Esophagus squamous epithelium (tissue), 5 donors: ENCODE data around the gene PTGER2. TPM values are rescaled to one million over a fixed set of nuclear protein-coding genes. Genes with fewer than 3 reads are reported as not detected.
A peak's percentile ranks its signal among the peaks of the same experiment; 100 is the strongest.

Experiments used
- DNase-seq: peaks from one replicate; lab custom pipeline; 2025; lab: John Stamatoyannopoulos, UW
- H3K27ac ChIP-seq, 4 donors: fragments of 200-600 bp; sonication (generic); one replicate each; pipeline ENCODE4 v1.5.1; 2016 to 2019; ENCODE audit warnings: mild to moderate bottlenecking in 1 of 4
- H3K27me3 ChIP-seq, 4 donors: fragments of 200-600 bp; sonication (generic); 1 replicate in 3 of 4; 2 replicates in 1 of 4; pipeline versions ENCODE4 v1.5.1 to v1.6.0; 2017 to 2021; ENCODE audit warnings: antibody characterized with exemption in 1 of 4
- H3K36me3 ChIP-seq, 3 donors: fragments of 200-600 bp; sonication (generic); one replicate each; pipeline ENCODE4 v1.5.1; 2016 to 2019
- H3K4me1 ChIP-seq, 3 donors: fragments of 200-600 bp; sonication (generic); one replicate each; pipeline ENCODE4 v1.5.1; 2017 to 2019
- H3K4me3 ChIP-seq, 4 donors: fragments of 200-600 bp; sonication (generic); 1 replicate in 3 of 4; 2 replicates in 1 of 4; pipeline ENCODE4 v1.5.1; 2016 to 2019; ENCODE audit warnings: mild to moderate bottlenecking in 2 of 4, moderate library complexity in 1 of 4
- H3K9me3 ChIP-seq, 3 donors: fragments of 200-600 bp; sonication (generic); one replicate each; pipeline ENCODE4 v1.5.1; 2016 to 2019
- POLR2A ChIP-seq, 4 donors: fragments of 450-650 bp; IDR thresholded peaks; one replicate each; pipeline ENCODE4 v1.6.1; 2017; ENCODE audit warnings: antibody characterized with exemption in 4 of 4, mild to moderate bottlenecking in 4 of 4, moderate library complexity in 3 of 4
- WGBS, 2 donors: methylation state at CpG; one replicate each; pipeline ENCODE4 v1.1.5; 2018; 5-methylcytosine and 5-hydroxymethylcytosine counted together
- intact Hi-C: fragments of 100-400 bp; cut with DNase I; formaldehyde crosslinking; loops from one replicate; pipeline ENCODE4 v1.15.0; 2022
- total RNA-seq, 4 donors: library from RNA; depleted of rRNA; stranded (reverse); fragments of >200 nt; gene quantifications; one replicate each; pipeline ENCODE4 v1.1.0, GENCODE V29; 2016
- TF ChIP-seq, protein P1 (sequence below), 6 experiments: fragments of 450-650 bp in 4 of 6; fragments of 200-600 bp in 2 of 6; sonication (generic) in 2 of 6; IDR thresholded peaks; one replicate each; pipeline ENCODE4 v1.5.1; 2016 to 2019; ENCODE audit warnings: antibody characterized with exemption in 6 of 6, mild to moderate bottlenecking in 4 of 6, moderate library complexity in 4 of 6
- donor health status: DM: yes; HTN: yes; CAD: no.

The PTGER2 gene
- total RNA-seq, 4 donors from 2014 or later = 0.31 to 2.5 (median 1.1) TPM; not detected in 1

DNA sequence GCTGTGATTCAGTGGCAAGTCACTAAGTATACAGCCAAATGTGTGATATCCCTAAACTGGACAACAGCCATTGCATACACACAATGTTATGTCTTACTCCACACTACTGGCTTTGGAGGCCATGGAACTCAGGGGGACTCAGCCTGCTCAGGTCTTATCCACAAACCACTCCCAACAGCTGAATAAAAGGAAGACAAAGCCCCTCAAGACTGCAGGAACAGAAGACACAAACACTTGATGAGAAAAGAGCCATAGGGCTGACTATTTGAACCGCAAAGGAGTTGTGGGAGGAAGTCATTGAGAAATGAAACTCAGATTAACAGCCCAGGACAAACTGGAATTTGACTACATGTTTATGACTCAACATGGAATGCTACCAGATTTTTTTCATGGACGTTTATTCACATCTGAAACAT is 40.9 kb downstream of the PTGER2 start:
- Histone ChIP-seq H3K4me1 (peaks cover 0 to 37% (median 6%) of the 10 kb centered on the region in 3 donors), H3K4me3 (no peak overlapping the region), H3K27me3 (peaks cover 0 to 10% (median 0%) of the 10 kb centered on the region in 4 donors), H3K9me3 (no peaks in the 10 kb centered on the region), H3K36me3 (no peaks in the 10 kb centered on the region), H3K27ac (peak overlapping the region in 1 of 4 donors; percentile 41)
- TF ChIP-seq, protein P1, sequence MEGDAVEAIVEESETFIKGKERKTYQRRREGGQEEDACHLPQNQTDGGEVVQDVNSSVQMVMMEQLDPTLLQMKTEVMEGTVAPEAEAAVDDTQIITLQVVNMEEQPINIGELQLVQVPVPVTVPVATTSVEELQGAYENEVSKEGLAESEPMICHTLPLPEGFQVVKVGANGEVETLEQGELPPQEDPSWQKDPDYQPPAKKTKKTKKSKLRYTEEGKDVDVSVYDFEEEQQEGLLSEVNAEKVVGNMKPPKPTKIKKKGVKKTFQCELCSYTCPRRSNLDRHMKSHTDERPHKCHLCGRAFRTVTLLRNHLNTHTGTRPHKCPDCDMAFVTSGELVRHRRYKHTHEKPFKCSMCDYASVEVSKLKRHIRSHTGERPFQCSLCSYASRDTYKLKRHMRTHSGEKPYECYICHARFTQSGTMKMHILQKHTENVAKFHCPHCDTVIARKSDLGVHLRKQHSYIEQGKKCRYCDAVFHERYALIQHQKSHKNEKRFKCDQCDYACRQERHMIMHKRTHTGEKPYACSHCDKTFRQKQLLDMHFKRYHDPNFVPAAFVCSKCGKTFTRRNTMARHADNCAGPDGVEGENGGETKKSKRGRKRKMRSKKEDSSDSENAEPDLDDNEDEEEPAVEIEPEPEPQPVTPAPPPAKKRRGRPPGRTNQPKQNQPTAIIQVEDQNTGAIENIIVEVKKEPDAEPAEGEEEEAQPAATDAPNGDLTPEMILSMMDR (IDR thresholded peaks at IDR 0.05) = no peak
- no peak for TF ChIP-seq POLR2A (IDR thresholded peaks at IDR 0.05)
- WGBS, 2 donors = 4 to 14% methylated on average over 2 of the region's 2 CpGs
- no peak for DNase-seq
- intact Hi-C loops = no loop called here

DNA sequence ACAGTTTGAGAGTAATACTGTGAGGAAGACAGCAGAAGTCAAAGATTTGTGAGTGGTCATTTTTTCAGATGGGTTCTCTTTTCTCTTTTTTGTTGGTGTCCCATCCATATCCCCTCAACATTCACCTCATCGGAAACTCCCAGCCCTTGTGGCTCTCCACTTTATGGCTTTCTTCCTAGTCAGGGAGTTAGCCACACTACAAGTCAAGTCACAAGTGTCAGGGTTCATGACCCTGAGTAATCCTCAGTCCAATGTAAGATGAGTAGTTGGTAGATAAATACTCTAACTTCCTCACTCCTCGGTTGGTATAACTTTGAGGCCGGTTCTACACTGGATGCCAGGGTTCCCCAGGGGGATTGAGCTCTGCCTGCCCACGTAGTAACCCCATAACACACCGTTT is 41.4 kb downstream of the PTGER2 start:
- Histone ChIP-seq H3K36me3 (no peaks in the 10 kb centered on the region), H3K27me3 (peaks cover 0 to 10% (median 0%) of the 10 kb centered on the region in 4 donors), H3K4me3 (no peak overlapping the region), H3K4me1 (peaks cover 0 to 39% (median 6%) of the 10 kb centered on the region in 3 donors), H3K9me3 (no peaks in the 10 kb centered on the region), H3K27ac (peak overlapping the region in 1 of 4 donors; percentile 5)
- no peak for TF ChIP-seq POLR2A (IDR thresholded peaks at IDR 0.05)
- TF ChIP-seq, protein P1 (IDR thresholded peaks at IDR 0.05) = no peak
- intact Hi-C loops = no loop called here
- DNase-seq = no peak
- 43 to 46% methylated on average over 5 of the region's 5 CpGs for WGBS, 2 donors

DNA sequence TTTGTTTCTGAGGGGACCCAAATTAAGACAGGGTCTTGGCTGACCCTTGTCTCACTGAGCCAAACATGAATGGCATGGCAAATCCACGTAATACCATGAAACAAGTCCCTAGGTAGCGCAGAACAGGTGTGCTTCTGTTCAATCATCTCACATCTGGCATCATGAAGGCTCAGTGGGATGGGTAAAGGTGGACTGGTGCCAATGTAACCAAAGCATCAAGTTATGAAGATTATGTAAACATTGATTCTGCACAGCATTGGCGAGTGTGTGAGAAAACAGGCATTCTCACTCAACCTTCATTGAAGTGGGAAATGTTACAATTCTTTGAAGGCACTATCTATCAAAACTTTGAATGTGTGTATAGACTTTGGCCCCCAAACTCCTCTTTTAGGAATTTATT is 41.9 kb downstream of the PTGER2 start:
- Histone ChIP-seq H3K36me3 (no peaks in the 10 kb centered on the region), H3K9me3 (no peaks in the 10 kb centered on the region), H3K4me1 (peaks cover 0 to 36% (median 3%) of the 10 kb centered on the region in 3 donors), H3K27me3 (peaks cover 0 to 10% (median 0%) of the 10 kb centered on the region in 4 donors), H3K4me3 (no peak overlapping the region), H3K27ac (no peak overlapping the region)
- no peak for DNase-seq
- 83 to 90% methylated on average over 3 of the region's 3 CpGs for WGBS, 2 donors
- intact Hi-C loops = no loop called here
- TF ChIP-seq, protein P1 (IDR thresholded peaks at IDR 0.05) = no peak
- no peak for TF ChIP-seq POLR2A (IDR thresholded peaks at IDR 0.05)

DNA sequence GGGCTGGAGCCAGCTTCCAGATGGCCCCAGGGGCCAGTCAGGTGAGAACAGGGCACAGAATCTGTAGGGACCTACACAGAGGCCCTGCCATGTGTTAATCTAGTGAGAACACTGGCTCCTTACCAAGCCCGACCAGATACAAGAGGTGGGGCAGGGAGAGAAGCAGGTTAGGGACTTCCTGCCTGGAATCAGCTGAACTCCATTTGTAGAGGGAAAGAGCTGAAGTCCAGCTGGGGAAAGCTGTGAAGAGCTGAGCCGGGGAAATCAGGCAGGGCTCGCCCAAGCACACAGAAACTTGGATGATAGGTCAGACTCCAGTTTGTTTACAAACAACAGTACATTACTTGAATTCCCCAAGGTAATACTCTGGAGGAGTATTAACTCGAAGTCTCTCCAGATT is 46.7 kb downstream of the PTGER2 start:
- intact Hi-C loops = no loop called here
- 57 to 61% methylated on average over 4 of the region's 4 CpGs for WGBS, 2 donors
- Histone ChIP-seq H3K27me3 (peaks cover 0 to 10% (median 0%) of the 10 kb centered on the region in 4 donors), H3K4me3 (no peak overlapping the region), H3K4me1 (peaks cover 0 to 5% (median 0%) of the 10 kb centered on the region in 3 donors), H3K27ac (peak overlapping the region in 1 of 4 donors; percentile 47), H3K9me3 (no peaks in the 10 kb centered on the region), H3K36me3 (no peaks in the 10 kb centered on the region)
- DNase-seq = no peak
- TF ChIP-seq POLR2A (IDR thresholded peaks at IDR 0.05) = no peak
- TF ChIP-seq, protein P1 (IDR thresholded peaks at IDR 0.05) = no peak

DNA sequence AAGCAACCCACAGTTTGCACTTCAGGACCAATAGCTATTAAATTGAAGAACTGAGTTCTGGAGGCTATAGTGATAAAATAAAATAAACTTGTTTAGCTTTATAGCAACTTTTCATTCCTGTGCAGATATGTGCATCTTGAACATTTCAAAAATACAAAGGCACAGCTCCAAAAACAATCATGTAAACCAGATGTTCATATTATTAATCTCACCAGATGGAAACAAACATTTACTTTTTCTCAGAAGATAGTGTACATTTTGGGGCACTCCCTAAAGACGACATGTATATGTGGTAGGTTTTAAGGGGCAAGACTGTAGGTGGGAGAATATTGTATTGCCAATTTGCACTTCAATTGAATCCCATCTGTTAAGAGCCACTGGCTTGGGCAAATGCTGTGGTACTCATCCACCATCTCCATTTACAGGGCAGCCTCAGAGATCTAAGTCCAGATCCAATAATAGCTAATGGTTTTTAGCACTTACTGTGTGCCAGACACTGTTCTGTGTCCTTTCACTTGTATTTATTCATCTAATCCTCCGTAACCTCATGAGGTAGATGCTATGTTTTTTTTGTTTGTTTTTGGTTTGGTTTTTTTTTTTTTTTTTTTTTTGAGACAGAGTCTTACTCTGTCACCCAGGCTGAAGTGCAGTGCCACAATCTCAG is 49.1 kb downstream of the PTGER2 start:
- Histone ChIP-seq H3K27me3 (no peaks in the 10 kb centered on the region), H3K9me3 (no peaks in the 10 kb centered on the region), H3K27ac (peak overlapping the region in 1 of 4 donors; percentile 26), H3K4me1 (peaks cover 0 to 5% (median 0%) of the 10 kb centered on the region in 3 donors), H3K36me3 (no peaks in the 10 kb centered on the region), H3K4me3 (no peak overlapping the region)
- TF ChIP-seq POLR2A (IDR thresholded peaks at IDR 0.05) = no peak
- TF ChIP-seq, protein P1 (IDR thresholded peaks at IDR 0.05) = no peak
- intact Hi-C loops = no loop called here
- WGBS, 2 donors = 68 to 87% methylated on average over 2 of the region's 2 CpGs
- DNase-seq = no peak
